DMS 273 (cell line): ENCODE results near the gene ANKRD18B.
"Not testable (repeated sequence)": the region's sequence is repeated elsewhere in the genome, so short reads cannot be mapped to it uniquely, and the experiment has no call there.

ENCODE experiments used
- DNase-seq: peaks from one replicate; lab custom pipeline; 2025; ENCODE audit not compliant: unreplicated experiment; lab: John Stamatoyannopoulos, UW

ANKRD18B gene

DNA sequence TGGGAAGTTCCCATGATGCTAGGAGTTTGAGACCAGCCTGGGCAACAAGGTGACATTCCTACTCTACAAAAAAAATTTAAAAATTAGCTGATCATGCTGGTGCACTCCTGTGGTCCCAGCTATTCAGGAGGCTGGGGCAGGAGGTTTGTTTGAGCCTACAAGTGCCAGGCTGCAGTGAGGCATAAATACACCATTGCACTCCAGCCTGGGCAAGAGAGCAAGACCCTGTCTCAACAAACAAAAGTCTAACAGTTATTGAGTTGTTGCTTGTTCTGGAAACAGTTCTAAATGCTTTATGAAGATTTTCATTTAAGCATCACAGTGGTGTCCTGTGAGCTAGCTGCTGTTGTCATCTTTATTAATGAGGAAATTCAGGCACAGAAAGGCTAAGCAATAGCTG lies 4.0 kb downstream of the ANKRD18B start:
- not testable (repeated sequence) for DNase-seq

DNA sequence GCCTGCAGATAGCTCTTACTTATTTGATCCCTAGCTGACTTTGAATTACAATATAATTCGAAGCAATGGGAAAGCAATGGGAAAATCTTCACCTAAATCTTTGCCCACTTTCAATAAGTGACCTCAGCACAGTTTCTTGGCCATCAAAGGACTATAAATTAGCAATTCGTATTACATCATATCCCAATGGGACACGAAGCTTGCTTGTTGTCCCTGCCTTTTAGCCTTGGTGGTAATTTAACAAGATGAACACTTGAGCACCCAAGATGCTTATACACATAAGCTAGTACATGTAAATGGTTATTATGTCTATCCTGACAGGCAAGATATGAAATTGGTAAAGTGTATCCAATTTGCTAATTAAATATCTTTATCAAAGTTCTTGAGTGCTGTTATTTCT lies 9.9 kb downstream of the ANKRD18B start:
- DNase-seq = not testable (repeated sequence)

DNA sequence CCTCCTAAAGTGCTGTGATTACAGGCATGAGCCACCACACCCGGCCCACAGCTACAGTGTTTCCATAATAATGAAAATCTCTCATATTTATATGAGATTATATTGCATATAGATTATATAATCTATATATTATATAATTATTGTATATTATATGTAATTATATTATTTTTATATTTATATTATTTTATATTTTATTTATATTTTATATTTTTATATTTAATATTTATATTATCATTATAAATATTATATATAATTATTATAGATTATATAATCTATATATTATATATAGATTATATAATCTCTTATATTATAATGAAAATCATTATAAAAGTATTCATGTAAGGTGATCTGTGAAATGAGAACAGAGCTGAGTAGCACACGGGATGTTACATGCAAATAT lies 11.5 kb downstream of the ANKRD18B start:
- no peak for DNase-seq

DNA sequence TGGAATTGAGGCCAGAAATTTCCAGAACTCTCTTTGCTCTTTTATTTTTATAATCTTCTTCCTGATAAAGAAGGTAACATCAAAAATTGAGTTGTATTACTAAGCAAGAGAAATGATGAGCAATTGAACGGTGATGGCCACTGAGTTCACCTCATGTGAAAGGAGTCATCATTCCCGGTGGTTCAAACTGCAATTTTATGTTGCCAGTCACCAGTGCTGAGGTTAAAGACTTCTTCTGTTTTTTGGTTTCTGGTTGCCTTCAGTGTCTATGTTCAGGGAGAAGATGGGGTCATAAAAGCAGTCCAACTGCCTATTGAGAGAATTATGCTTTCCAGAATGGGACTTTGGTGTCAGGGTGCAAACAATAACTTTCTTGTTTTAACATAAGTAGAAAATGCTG lies 19.4 kb downstream of the ANKRD18B start:
- DNase-seq = not testable (repeated sequence)

DNA sequence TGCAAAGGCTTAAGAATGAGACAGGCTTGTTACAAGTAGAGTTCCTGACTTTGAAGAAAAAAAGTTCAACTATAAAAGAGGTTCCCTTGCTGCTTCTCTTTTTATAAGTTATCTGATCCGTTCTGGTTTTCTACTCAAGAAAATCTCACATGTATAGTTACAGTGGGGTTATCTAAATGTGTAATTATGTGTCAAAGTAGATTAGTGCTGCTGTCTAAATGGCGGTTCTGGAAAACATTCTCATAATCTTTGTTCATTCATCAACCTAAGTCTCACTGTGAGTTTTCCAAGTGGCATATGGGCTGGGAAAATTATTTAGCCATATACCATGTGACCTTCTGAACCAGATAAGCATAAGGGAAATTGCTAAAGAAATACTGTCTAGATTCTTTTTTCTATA lies 21.7 kb downstream of the ANKRD18B start:
- not testable (repeated sequence) for DNase-seq

DNA sequence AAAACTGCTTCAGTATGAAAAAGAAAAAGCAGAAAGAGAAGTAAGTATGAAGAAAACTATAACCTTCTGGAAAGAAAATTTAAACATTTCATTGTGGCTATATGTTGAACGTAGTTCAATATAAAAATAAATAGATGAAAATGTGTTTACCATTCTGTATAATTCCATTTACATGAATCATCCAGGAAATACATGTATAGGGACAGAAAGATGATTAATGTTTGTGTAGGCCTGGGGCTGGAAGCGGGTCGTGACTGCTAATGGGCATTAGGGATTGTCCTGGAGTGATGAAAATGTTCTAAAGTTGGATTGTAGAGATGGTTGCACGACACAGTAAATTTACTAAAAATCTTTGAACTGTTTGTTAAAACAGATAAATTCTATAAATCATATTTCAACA lies 24.8 kb downstream of the ANKRD18B start:
- not testable (repeated sequence) for DNase-seq

DNA sequence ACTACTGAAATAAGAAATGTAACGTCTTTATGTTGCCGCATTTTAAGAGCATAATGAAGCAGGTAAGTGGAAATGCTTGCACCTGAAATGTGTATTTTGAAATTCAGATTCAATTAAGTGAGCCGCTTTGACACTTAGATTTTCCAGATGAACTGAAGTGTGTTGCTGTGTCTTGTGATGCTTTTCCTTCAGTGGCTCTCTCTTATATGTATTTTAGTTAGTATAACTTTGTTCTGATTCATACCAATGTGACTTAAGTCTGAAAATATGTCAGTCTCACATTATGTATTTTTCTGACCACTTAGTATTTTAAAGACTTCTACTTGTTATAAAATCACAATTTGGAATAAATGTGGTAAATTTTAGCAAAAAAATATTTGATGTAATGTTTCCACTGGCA lies 25.4 kb downstream of the ANKRD18B start:
- not testable (repeated sequence) for DNase-seq

DNA sequence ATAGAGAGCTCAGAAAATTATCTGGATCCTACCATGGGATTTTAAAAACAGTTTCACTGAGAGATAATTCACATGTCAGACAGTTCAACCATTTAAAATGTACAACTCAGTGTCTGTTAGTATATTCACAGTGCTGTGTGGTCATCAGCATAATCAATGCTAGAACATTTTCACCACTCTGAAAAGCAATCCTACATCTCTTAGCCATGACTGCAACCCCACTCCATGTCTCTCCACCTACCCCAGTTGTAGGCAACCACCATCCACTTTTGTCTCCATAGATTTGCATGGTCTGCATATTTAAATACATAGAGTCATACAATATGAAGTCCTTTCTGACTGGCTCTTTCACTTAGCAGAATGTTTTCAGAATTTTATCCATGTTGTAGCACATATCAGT lies 27.1 kb downstream of the ANKRD18B start:
- DNase-seq = not testable (repeated sequence)

DNA sequence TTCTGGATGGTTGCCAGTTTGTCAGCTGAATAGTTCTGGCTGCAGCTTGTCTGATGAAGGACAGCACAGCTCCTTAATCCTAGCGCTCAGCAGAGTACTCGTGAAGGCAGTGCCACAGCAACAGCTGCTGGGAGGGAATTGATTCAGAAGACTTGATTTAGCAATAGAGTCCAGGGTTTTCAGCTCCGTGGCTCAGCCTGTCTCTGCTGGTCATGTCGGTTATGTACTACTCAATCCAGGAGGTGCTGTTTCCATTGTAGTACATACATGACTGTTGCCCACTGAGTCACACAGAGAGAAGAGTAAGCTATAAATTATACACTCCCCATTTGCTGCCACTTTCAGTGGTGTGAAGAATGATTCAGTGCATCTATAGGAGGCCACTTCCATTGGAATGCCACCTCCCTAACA lies 28.3 kb downstream of the ANKRD18B start:
- DNase-seq = peak; percentile 39

DNA sequence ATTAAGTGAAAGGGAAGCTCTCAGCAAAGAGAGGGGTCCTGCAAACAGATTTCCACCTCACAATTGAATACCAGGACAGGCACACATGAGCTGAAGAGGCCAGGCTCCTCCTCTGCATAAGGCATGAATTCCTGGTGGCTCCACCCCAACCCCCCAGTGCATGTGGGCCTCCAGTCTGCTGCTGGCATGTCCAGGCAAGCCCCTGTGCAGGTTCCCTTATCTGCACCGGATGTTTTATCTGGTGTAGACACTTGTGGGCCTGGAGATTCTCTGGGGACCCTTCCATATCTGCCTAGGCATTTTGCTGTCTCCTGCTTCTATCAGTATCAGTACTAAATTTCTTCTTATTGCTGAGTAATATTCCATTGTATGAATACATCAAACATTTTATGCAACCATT lies 36.2 kb downstream of the ANKRD18B start:
- DNase-seq = peak; percentile 67

DNA sequence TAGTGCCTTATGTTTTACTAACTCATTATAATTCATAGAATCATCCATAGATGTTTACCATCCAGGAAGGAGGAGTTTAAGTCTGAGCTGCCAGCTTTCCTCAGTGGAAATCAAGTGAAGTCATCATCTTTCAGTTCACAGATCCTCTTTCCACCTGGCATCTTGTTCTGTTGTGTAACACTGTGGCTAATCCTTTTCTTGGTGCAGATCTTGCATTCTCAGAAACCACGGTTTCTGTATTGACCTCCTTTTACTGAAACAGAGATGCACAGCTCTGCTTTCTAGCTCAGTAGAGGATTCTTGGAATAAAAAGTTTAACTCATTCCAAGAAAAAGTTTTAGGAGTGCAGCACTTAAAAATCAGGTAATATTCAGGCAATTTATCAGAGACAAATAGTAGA lies 38.1 kb downstream of the ANKRD18B start:
- DNase-seq = not testable (repeated sequence)

DNA sequence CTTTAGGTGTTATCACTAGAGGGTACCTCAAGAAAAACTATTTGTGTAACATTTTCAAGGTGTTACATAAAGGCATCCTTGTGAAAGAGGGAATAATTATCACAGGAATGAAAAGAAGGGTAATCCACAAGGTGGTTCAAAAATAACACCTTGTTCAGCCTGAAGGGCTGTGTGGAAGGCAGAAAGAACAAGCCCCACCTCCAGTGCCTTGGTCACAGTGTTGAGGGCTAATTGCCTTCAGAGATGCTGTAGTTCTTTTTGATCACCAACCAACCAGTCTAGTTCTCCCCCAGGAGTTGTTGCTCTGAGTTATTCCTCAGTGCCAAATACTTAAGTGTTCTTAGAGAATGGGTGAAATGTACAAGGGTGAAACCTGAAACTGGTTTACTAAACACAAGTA lies 43.7 kb downstream of the ANKRD18B start:
- not testable (repeated sequence) for DNase-seq

DNA sequence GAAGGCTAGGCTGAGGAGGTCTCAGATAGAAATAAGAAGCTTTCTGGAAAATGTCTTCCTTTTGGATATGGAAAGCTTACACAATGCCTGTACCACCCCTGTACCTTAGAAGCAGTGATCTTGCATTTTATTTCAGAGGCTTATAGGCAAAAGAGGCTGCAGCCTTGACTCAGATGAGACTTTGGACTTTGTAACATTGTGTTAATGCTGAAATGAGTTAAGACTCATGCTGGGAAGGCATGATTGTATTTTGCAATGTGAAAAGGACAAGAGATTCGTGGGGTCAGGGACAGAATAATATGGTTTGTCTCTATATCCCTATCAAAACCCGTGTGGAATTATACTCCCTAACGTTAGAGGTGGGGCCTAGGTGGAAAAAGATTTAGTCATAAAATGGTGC lies 53.7 kb downstream of the ANKRD18B start:
- DNase-seq = not testable (repeated sequence)

DNA sequence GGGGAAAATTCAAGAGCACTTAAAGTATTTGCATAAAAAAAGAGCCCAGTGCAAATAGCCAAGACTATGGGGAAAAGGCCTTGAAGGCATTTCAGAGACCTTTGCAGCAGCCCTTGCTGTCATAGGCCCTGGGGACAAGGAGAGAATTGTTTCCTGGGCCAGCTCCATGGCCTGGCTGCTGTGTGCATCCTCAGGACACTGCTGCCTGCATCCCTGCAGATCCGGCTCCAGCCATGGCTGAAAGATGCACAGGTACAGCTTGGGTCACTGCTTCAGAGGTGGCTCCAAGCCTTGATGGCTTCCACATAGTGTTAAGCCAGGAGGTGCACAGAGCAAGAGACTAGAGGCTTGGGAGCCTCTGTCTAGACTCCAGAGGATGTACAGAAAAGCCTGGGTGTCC lies 55.9 kb downstream of the ANKRD18B start:
- DNase-seq = not testable (repeated sequence)

DNA sequence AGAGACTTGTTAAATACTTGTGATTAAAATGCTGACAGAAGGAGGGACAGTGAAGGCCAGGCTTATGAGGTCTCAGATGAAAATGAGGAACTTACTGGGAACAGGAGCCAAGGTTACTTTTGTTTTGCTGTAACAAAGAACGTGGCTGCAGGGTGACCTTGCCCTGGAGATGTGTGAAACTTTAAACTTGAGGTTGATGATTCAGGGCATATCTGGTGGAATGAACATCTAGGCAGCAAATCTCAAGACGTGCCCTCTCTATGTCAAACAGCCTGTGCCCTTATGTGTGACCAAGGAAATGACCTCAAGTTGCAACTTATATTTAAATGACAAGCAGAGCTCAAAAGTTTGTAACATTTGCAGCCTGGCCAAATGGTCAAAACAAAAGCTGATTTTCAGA lies 58.6 kb downstream of the ANKRD18B start:
- DNase-seq = not testable (repeated sequence)

DNA sequence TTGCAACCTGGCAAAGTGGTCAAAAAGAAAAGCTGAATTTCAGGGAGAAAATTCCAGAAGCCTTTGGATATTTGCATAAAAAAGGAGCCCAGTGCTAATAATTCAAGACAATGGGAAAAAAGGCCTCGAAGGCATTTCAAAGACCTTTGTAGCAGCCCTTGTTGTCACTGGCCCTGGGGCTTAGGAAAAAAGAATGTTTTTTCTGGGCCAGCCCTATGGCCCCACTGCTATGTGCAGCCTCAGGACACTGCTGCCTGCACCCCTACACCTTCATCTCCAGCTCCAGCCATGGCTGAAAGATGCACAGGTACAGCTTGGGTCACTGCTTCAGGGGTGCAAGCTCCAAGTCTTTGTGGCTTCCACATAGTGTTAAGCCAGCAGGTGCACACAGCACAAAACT lies 62.1 kb downstream of the ANKRD18B start:
- DNase-seq = not testable (repeated sequence)

DNA sequence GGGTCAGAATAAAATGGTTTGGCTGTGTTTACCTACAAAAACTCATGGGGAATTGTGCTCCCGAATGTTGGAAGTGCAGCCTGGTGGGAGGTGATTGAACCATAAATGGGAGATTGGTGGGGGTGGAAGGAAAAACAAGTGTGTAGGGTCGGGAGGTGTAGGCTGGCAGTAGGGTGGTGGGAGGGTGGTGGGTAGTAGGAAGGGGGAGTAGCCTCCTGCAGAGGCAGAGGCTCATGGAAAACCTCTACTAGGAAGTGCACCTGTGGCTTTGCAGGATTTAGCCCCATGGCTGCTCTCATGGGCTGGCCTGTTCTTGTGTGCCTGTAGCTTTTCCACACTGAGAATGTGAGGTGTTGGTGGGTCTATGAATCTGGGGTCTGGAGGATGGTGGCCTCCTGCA lies 63.7 kb downstream of the ANKRD18B start:
- not testable (repeated sequence) for DNase-seq

DNA sequence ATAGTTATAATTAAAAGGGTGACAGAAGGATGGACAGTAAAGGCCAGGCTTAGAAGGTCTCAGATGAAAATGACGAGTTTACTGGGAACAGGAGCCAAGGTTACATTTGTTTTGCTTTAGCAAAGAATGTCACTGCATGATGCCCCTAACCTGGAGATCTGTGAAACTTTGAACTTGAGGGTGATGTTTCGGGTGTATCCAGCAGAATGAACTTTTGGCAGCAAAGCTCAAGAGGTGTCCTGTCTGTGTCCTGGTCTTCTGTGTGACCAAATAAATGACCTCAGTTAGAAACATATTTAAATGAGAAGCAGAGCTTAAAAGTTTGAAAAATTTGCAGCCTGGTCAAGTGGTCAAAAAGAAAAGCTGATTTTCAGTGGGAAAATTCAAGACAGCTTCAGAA lies 64.8 kb downstream of the ANKRD18B start:
- not testable (repeated sequence) for DNase-seq

DNA sequence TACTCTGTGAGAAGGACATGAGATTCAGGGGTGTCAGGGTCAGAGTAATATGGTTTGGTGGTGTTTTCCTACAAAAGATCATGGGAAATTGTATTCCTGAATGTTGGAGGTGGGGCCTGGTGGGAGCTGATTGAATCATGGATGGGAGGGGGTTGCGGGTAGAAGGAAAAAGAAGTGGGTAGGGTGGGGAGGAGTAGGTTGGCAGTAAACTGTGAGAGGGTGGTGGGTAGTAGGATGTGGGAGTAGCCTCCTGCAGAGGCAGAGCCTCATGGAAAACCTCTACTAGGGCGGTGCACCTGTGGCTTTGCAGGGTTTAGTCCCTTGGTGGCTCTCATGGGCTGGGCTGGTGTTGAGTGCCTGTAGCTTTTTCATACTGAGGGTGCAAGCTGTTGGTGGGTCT lies 66.8 kb downstream of the ANKRD18B start:
- DNase-seq = not testable (repeated sequence)

DNA sequence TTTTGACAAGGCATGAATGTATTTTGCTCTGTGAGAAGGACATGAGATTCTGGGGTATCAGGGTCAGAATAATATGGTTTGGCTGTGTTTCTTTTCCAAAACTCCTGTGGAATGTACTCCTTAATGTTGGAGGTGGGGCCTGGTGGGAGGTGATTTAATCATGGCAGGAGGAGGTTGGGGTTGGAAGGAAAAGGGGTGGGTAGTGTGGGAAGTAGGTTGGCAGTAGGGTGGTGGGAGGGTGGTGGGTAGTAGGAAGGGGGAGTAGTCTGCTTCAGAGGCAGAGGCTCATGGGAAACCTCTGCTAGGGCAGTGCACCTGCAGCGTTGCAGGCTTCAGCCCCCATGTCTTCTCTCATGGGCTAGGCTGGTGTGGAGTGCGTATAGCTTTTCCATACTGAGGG lies 72.9 kb downstream of the ANKRD18B start:
- DNase-seq = not testable (repeated sequence)

DNA sequence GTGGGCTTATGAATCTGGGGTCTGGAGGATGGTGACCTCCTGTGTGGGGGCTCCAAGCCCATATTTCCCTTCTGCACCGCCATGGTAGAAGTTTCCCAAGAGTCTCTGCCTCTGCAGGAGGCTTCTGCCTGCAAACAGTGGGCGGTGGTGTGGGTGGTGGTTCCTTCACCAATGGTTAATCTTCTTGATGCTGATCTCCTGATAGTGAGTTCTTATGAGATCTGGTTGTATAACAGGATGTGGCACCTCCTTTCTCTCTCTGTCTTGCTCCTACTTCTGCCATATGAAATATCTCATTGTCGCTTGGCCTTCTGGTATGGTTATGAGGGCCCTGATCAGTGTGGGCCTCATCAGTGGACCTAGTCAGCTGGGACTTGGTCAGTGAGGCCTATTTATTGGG lies 73.3 kb downstream of the ANKRD18B start:
- not testable (repeated sequence) for DNase-seq

DNA sequence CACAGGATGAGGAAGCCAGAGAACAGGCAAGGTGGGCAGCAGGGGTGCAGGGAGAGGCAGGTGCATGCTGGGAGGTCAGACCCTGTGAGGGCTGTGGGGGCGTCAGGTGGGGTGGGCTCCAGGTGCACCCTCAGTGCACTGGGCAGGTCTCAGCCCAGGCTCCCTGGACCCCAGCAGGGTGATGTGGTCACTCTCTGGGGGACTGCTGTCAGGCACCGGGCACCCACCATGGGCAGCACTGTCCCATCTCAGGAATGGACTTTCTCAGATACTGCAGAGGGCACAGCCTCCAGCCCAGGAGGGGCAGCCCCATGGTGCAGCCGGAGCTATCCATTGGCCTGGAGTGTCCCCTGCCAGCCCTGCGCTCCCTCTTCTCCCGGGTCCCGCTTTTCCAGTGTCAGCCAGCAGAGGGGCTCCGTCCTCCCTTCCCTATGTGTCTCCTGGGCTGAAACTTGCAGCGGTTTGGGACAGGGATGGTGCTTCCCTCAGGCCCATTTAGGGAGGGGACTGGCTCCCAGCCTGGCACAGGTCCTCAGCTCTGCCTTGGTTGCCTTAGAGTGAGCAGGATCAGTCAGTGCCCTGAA lies 74.8 kb downstream of the ANKRD18B start:
- not testable (repeated sequence) for DNase-seq

DNA sequence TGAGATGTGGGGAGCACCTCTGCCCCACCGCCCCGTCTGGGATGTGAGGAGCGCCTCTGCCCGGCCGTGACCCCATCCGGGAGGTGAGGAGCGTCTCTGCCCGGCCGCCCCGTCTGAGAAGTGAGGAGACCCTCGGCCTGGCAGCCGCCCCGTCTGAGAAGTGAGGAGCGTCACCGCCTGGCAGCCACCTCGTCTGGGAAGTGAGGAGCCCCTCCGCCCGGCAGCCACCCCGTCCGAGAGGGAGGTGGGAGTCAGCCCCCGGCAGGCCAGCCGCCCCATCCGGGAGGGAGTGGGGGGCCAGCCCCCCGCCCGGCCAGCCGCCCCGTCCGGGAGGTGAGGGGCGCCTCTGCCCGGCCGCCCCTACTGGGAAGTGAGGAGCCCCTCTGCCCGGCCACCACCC lies 76.9 kb downstream of the ANKRD18B start:
- DNase-seq = not testable (repeated sequence)
